Stimulated activated CD4-positive, alpha-beta T cell treated with anti-CD3 and anti-CD28 coated beads, Interleukin-12 subunit alpha, Interleukin-12 subunit beta, amount 100 ng/mL, for 24 hours (primary cell): ENCODE data around the gene ANAPC4.

ENCODE experiments used
- DNase-seq, 2 experiments: peaks; one replicate each; pipeline ENCODE4 v3.0.0-alpha.2; 2020; ENCODE audit warnings: low read depth in 2 of 2

Gene ANAPC4

DNA sequence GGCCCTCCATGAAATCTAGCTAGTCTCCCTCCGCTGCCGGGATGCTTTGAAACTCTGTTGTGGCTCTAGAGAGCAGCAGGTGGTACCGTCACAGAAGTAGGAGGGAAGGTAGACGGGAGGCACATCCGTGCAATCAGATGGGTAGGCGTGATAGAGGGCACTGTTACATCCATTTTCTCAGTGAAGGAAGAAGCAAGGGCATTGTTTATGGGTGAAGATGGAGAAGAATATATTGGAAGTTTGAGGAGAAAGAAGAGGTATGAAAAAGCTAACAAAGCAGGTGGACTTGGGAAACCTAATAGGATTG, 1.3 kb downstream of the ANAPC4 start:
- DNase-seq, result no peak

- no peak for DNase-seq
Observed at GRCh38 chr4:25379591-25379990, 2.5 kb downstream of the ANAPC4 start.

GRCh38 chr4:25383647-25384046, 6.6 kb downstream of the ANAPC4 start:
- no peak for DNase-seq

DNA sequence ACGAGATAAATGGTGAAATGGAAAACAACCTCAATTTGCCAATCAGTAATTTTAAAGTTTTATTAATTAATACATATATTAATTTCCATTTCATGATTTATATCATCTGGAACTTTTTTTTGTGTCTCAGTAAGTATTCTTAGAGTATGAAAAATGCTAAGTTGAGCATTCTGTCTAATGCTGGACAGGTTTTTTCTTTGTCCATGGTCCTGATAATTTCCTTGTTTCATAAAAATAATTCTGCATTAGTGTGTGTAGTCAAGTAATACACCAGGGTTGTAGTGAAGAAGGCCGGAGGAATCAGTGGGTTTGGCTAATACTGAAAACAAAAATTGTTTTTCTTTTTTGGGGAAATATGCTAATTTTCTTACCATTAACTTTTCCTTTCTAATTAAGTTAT, 9.9 kb downstream of the ANAPC4 start:
- no peak for DNase-seq

- no peak for DNase-seq
Observed at GRCh38 chr4:25397305-25397704, 20.2 kb downstream of the ANAPC4 start.

GRCh38 chr4:25399510-25399909, 22.4 kb downstream of the ANAPC4 start:
- DNase-seq, result no peak

- no peak for DNase-seq
Observed at GRCh38 chr4:25401066-25401465, 24.0 kb downstream of the ANAPC4 start.

DNA sequence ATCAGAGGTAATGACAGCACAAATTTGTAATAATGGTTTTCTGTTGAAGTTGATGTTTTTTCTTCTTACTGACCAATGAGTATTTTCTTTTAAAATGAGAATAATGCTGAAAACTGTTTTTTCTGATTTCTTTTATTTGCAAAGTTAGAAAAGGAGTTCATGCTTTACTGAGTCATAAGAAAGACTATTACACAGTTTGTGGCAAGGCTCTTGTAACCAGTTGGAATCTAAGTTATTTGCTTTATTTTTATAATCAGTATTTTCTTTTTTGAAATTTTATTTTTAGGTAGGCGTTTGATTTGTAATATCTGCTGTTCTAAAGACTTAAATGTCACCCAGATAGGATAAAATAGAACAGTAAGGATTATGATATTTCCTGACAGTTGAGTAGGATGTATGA, 25.5 kb downstream of the ANAPC4 start:
- DNase-seq, result no peak

GRCh38 chr4:25403699-25404098, 26.6 kb downstream of the ANAPC4 start:
- no peak for DNase-seq

- no peak for DNase-seq
Observed at GRCh38 chr4:25405453-25405852, 28.4 kb downstream of the ANAPC4 start.

DNA sequence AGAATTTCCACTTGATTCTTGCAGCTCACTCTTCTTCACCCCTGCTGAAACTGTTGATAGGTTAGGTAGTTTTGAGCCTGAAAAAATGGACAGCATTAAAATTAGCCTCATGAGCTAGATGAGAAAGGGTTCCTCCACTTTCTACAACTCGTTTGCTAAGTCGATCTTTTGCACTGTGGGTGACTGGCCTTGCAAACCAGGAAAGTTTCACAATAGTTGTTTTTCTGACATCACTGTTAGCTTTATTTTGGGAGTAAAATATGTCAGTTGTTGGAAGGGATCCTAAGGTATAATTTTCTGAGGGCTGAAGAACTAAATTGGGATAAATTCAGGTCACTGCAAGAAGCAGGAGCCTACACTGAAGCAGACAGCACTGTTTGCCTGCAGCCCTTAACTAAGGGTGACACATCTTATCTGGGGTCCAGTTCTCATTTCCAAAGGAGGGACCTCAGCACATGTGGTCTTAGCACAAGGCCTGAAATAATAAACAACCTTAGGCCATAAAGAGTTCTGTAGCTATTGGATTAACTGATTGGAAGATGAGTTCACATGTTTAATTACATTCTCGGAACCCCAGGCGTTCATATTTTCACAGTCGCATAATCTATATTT, 29.1 kb downstream of the ANAPC4 start:
- no peak for DNase-seq

- DNase-seq, result no peak
Observed at GRCh38 chr4:25410820-25411529, 33.9 kb downstream of the ANAPC4 start.

- no peak for DNase-seq
Observed at GRCh38 chr4:25413261-25413660, 36.2 kb downstream of the ANAPC4 start.

GRCh38 chr4:25417014-25417413, 40.0 kb downstream of the ANAPC4 start:
- DNase-seq, result no peak

DNA sequence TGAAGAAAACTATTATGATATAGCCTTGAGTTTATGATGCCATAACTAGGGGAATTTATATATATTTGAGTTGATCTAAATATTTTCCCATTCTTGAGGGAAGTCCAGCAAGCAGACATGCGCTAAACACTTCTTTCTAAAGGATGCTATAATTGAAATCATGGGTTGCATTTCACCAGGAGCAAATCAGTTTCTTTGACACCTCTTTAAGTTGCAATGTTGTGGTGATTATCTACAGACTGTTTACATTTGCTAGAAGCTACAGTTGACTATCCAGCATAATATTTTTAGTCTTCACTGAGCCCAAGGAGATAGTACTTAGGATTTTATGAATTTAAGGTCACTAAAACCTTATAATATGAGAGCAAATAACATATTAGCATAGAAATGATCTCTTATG, 43.9 kb downstream of the ANAPC4 start:
- DNase-seq, result no peak

DNA sequence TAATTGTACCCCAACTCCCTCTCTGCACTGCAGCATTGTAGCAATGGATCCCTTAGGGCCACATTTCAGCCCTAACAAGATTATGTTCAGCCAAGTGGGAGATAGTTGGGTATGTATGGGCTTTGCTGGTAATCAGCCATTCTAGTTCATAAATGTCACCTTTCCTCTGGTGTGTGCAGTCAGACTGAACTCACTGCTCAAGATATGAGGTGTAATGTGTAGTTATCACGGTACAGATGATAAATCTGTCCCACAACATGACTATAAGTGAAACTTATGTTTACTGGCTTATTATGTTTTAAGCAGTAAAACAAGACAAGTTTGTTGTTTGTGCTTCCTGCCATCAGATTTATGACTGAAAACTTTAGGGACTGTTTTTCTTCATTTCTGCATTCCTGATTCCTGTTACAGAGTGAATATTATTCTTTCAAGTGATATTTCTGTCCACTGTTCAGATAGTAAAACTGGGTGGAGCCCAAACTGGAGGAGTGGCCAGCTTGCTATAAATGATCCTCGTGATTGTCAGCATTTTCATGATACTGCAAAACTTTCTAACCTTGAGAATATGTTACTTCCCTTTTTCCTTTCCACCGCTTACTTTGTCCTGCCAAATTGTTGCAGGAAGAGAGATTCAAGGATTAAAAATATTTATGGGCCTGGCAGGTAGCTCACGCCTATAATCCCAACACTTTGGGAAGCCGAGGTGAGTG, 44.9 kb downstream of the ANAPC4 start:
- no peak for DNase-seq

DNA sequence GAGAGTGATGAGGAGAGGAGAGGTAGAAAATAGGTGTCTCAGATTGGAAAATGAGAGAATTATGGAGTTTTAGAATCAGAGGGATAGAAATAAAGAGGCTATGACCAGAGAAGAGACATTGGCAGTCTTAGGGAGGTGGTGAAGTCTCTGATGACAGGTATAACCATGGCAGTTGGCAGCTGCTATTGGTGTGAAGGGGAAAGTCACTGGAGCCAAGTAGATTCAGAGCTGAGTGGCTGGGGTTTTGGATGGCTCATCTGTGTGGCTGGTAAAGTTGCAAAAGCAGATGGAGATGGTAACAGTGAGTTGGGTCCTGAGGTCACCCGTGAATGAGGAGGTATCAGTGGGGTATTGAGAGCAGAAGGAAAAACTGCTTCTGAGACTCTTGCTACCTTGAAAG, 46.5 kb downstream of the ANAPC4 start:
- no peak for DNase-seq

DNA sequence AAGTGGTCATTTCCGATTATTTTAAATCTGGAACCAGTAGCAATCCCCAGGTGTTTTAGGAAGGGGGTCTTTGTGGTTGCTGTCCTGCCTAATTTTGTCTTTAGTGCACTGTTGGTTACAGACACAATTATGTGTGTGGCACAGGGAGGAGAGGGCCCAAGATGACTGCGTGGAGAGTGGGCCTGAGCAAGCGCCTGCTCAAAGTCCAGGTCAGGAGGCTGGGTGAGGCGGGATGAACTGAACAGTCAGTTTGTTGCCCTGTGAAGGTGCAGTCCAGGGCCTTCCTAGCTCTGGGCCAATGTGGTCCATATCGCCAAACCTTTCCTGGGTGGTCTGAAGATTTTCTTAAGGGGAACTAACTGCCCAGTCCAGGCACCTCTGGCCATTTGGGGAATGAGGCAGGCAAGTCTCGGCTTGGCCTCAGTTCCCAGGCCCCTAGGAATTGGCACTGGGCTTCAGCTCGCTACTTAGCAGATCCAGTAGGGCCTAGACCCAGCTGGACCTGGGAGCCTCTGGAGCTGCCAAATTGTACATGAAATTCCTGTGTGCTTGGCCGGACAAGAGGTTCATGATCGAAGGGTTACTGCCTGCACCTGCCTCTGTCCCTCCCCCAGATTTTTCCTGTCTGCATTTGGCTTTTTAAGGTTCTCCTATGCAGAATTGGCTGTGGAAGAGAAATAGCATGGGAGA, 47.6 kb downstream of the ANAPC4 start:
- no peak for DNase-seq

GRCh38 chr4:25425361-25425760, 48.3 kb downstream of the ANAPC4 start:
- DNase-seq, result no peak

- no peak for DNase-seq
Observed at GRCh38 chr4:25427871-25428270, 50.8 kb downstream of the ANAPC4 start.

DNA sequence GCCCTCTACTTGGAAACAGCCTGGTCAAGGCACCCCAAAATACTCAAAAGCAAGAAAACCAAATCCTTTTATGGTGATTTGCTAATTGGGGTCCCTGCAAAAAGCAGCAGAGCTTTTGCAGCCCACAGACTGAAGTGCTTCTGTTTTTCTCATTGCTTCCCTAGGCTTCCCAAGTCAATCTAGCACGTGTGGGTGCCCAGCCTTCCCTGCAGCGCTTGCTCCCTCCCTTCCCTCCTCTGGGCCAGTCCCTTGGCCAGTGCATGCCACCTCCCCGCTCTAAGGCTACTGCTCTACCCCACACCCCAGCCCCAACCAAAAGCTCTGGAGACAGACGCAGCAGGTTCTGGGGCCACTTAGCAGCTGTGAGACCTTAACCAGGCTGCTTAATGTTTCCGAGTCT, 53.6 kb downstream of the ANAPC4 start:
- DNase-seq, result no peak

GRCh38 chr4:25433966-25434827, 57.1 kb downstream of the ANAPC4 start:
- DNase-seq, result no peak
